NCI-H82 treated with DMSO at 0.1 percent for 48 hours (cell line): ENCODE measurements around the gene SLC5A7.

Experiments
- DNase-seq: peaks from one replicate; lab custom pipeline; 2025; ENCODE audit not compliant: unreplicated experiment; lab: John Stamatoyannopoulos, UW

The SLC5A7 gene

DNA sequence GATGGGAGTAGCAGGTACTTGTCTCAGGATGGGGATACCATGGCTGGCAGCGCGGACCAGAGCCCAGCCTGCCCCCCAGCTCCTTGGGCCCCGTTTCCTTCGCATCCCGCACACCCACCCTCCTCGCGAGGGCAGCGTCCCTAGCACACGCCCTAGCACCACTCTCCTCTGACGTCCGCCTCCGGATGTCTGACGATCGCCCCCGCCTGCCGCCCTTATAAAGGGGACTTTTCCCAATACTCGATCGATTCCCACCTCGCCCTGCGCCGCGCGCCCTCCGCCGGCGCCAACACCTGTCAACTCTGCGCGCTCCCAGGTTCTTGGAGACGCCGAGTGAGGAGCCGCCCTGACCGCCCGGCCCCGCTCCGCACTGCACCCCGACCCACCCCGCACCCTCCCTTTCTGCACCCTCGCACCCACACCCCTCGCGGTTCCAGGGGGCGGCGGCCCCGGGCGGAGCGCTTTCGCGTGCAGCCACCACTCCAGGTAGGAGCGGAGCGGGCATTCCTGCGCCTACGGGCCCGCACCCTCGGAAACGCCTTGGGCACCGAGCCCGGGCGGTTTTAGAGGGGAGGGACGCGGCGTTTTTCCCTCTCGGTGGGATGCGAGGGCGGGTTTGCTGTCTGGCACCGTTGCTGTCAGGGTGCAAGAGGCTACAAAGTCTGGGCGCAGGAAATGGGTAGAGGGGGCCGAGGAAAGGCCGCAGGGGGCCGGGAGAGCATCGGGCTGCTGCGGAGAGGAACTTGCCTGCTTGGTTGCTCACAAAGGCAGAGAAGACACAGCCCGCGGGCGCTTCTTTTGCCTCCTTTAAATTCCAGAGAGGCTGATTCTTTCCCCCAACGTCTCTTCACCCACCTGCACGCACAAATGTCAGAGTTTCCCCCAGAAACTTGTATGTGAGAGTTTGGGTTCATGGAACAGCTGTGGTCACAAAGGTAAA lies at the start of gene SLC5A7:
Gene SLC5A7 (plus strand): TSS at position 247 of the 940 bp plus-strand sequence. CDS start 1,632 bp downstream, outside the sequence.
- no peak for DNase-seq

GRCh38 chr2:107961395-107961794 lies 24.9 kb upstream of the SLC5A7 start:
- DNase-seq = no peak

DNA sequence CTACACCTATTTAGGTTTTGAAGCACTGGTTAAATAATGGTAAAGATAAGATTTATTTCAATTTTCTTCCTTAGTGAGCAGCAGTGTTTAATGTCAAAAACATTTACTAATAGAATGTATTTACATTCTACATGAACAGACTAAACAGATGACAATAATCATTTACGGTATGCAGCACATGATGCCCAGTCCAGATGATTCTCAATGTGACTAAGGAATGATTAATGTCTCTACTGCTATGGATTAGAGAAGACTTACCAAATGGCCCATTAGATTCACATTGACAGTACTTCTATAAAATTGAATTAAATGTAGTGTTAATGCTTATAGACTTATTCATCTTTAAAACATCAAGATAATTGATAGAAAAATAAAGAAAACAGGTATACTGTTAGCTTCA lies 22.1 kb upstream of the SLC5A7 start:
- DNase-seq = peak; percentile 7

GRCh38 chr2:107984707-107985106 lies 1.6 kb upstream of the SLC5A7 start:
- no peak for DNase-seq

DNA sequence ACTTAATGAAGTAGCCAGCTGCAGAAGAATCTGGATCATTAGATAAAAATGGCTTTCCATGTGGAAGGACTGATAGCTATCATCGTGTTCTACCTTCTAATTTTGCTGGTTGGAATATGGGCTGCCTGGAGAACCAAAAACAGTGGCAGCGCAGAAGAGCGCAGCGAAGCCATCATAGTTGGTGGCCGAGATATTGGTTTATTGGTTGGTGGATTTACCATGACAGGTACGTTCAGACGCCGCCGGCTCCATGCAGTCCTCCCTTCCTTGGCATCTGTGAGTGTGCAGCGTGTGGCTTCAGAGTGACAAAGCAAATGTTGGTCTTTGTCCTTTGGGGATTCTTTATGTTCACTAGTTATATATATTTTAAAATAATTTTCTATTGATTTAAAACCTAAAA lies 1.8 kb downstream of the SLC5A7 start:
- no peak for DNase-seq

DNA sequence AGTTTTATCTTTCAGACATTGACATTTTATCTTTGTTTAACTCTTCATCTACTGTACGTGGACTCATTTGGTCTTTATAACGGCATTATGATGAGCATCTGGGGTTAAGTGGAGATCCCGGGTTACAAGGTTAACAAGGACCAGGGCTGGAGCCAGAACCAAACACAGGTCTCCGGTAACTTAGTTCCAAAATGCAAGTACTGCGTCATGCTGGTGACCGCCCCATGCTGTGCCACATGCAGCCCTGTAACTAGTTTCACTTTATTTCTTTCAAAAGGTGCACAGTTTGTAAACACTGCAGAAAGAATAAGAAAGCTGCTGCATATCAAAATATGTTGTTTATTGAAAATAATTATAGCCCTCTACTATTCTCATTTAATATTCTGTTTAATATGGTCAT lies 3.1 kb downstream of the SLC5A7 start:
- no peak for DNase-seq

DNA sequence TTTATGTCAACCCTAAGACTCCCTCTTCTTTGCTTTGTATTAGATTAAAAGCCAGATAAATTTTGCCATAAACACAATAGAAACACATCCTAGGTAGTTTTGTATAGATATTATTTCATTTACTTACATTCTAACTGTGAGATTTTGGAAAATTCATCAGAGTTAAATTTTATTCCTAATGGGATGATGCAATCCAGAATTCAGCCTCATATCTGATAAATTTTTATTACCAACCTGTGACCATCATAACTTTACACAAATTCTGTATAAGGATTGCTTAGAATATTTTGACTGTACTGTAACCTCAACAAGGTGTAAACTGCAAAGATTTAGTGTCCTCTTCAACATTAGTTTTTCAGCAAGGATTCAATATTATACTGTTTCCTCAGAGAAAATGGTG lies 4.4 kb downstream of the SLC5A7 start:
- DNase-seq = no peak

DNA sequence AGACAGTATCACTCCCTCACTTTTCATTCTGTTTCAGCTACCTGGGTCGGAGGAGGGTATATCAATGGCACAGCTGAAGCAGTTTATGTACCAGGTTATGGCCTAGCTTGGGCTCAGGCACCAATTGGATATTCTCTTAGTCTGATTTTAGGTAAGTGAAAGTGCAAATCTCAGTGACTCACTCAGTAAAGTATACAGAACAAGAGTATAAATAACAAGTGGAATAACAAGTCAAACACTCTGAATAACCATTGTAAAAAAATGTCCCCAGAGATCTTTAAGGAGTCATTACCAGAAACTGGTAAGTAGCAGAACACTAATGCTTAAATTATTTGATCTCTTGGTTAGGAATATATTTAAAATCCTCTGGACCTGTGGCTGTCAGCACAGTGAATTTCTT lies 5.7 kb downstream of the SLC5A7 start:
- DNase-seq = no peak

GRCh38 chr2:107999158-107999557 lies 12.8 kb downstream of the SLC5A7 start:
- no peak for DNase-seq

GRCh38 chr2:108010912-108011591 lies 24.7 kb downstream of the SLC5A7 start:
- DNase-seq = no peak

- DNase-seq = no peak
These were observed 27.0 kb downstream of the SLC5A7 start for GRCh38 chr2:108013305-108013704.

GRCh38 chr2:108022628-108023027 lies 36.3 kb downstream of the SLC5A7 start:
- no peak for DNase-seq

- no peak for DNase-seq
These were observed 37.5 kb downstream of the SLC5A7 start for GRCh38 chr2:108023776-108024175.

DNA sequence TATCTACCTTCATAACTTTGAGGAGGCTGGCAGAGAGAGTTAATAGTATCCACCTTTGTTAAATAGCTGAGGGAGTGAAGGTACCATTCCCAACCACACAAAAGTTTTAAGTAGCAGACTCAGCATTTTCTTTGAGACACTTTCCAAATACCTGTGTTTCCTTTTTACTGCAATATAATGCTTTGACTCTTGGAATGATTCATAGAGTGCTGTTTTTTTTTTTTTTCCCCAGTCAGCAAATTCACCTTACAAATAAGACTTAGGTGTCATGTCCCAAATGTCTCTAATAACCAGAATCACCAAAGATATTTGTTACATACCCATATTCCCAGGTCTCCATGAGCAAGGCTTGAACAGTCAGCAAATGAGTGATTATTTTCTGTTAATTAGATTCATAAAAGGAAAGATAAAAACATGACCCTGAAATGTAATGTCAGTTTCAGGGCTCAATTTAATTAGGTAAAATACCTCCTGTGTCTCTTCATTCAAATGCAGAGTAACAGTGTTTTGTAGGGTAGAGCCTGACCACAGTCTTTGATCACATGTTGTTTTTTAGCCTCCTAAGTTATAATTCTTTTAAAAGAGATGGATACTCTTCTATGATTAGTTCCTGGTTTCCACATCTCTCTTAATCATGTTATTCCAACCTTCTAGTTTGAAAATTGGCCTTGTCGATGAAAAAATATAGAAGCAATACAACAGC lies 39.9 kb downstream of the SLC5A7 start:
- no peak for DNase-seq

- DNase-seq = no peak
These were observed 43.2 kb downstream of the SLC5A7 start for GRCh38 chr2:108029496-108029895.

- DNase-seq = no peak
These were observed 43.6 kb downstream of the SLC5A7 start for GRCh38 chr2:108029912-108030311.

DNA sequence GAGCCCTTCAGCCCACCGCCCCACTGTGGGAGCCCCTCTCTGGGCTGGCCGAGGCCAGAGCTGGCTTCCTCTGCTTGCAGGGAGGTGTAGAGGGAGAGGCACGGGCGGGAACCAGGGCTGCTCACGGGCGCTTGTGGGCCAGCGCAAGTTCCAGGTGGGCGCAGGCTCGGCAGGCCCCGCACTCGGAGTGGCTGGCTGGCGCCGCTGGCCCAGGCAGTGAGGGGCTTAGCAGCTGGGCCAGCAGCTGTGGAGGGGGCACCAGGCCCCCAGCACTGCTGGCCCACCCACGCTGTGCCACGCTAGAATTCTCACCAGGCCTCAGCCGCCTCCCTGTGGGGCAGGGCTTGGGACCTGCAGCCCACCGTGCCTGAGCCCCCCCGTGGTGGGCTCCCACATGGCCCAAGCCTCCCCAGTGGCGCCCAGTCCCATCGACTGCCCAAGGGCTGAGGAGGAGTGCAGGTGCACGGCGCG lies 45.2 kb downstream of the SLC5A7 start:
- DNase-seq = no peak

DNA sequence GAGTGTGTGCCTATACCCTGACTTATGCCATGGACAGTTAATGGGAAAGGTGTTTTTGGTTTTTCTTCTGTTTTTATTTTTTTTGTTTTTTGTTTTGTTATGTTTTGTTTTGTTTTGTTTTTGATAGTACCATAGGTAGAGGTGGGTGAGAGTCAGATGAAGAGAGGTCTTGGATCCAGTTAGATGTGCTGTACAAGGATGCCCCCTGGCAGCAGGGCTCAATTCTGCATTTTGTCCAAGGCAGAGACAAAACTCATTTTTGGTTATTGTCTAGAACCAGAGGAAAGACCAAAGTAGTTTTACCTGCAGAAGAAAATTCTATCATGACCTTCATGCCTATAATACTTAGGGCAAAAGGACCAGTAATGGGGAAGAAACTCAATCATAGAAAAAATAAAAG lies 48.5 kb downstream of the SLC5A7 start:
- DNase-seq = no peak

DNA sequence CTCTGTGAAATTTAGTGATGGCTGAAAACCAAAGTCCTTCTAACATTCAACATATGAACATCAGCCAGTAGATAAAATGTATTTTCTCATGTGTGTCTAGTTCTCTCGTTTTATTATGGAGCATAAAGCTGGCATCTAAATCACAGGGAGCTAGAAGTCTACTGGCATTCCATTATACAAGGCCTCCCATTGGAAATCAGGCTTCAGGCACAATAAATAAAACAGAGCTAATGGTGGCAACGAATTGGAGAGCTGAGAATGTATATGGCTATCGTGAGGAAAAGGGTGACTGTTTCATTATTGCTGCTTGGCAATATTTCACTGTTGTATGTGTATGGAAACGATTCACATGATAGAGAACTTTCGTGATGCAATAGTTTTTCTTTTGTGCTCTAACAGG lies 62.4 kb downstream of the SLC5A7 start:
- DNase-seq = no peak

DNA sequence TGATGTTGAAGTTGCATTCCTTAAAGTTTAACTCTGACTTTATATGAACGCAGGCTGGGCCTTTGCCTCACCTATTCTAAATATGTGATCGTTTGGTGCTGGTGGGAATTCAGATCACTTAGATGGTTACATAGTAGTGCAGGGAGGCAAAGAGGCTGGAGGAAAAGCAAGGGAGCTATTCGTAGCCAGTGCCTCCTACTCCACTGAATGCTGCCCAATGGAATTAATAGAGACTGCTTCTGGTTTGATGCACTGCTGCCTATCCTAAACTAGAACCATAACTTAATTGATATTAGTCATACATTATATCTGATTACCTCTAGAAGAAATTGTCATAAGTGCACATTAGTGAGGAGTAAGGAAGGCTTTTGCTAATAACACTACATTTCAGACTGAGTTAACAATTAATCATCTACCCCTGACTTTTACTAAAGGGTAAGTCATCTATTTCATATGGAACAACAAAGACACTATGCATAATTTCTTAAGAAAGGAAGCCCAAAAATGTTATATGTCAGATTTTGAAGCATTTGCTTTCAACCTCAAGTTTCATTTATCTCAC lies 72.3 kb downstream of the SLC5A7 start:
- DNase-seq = no peak

DNA sequence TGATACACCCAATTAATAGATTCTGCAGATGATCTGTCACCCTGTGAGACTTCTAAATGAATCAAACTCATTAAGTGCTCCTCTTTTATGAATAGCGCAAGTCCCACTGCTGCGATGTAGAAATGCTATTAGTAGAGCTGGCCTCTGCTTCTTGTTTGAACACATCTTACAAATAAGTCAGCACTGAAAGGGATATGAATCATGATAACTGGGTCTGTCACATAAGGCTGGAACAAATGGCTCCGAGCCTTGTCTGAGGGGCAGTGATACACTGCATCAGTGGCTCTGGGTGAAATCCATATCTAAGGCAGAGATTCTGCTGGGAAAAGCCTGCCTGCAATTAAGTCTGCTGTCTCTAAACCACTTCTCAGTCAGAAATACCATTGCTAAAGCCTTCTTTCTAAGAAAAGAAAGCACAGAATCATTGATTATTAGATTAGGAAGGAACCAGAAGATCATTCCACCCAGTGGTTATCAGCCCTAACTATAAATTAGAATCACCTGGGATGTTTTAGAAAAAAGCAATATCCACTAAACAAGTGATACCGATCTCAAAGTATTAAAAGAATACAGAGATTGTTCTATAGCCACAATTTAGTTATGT lies 75.2 kb downstream of the SLC5A7 start:
- no peak for DNase-seq
